GOT3 (cell line): ENCODE results near the gene ANKRD30BL.
"Not testable (repeated sequence)": the region's sequence is repeated elsewhere in the genome, so short reads cannot be mapped to it uniquely, and the experiment has no call there.

Experiments
- DNase-seq: peaks from one replicate; lab custom pipeline; 2025; ENCODE audit warnings: mixed read lengths; lab: John Stamatoyannopoulos, UW

Gene ANKRD30BL, protein sequence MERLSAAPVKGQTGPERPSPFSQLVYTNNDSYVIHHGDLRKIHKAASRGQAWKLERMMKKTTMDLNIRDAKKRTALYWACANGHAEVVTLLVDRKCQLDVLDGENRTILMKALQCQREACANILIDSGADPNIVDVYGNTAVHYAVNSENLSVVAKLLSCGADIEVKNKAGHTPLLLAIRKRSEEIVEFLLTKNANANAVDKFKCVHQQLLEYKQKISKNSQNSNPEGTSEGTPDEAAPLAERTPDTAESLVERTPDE

GRCh38 chr2:132161161-132162124 lies at the start of gene ANKRD30BL:
Gene ANKRD30BL (minus strand): TSS chr2:132161952. CDS start chr2:132161705, 247 bp downstream.
- not testable (repeated sequence) for DNase-seq

DNA sequence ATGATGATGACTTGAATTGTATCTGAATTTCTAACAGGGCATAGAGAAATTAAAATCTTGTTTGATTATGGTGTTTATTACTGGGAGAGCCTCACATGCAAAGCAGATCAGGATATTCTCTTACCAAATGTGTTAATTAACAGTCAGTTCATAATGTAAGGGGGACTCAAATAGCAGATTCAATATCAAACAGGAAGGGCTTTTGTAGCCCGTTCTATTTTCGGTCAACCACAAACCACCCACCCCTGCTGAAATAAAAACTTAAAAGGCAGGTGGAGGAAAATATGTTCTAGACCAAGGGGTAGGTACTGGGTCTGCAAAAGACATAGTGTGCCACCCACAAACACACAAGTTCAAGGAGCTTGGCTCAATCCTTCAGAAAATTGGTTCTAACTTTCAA lies 41.1 kb upstream of the ANKRD30BL start:
- DNase-seq, result not testable (repeated sequence)

DNA sequence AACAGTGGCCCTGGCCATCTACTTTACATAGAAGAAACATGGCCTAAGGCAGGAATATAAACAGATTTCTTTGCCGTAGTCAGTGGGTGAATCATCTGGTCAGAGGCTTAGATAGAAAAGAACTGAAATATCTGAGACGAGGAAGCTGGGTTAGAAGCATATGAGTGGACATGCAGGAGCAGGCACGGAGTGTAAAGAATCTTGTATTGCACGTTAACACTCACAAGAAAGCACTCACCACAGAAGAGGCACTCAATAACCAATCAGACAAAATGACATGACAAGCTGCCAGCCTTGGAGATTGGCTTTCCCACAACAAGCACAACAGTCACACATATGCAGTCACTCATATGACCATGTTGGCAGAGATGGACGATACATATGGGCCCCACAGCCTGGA lies 31.1 kb upstream of the ANKRD30BL start:
- DNase-seq, result not testable (repeated sequence)

- not testable (repeated sequence) for DNase-seq
Measured at GRCh38 chr2:132167100-132167499, 5.3 kb upstream of the ANKRD30BL start.

DNA sequence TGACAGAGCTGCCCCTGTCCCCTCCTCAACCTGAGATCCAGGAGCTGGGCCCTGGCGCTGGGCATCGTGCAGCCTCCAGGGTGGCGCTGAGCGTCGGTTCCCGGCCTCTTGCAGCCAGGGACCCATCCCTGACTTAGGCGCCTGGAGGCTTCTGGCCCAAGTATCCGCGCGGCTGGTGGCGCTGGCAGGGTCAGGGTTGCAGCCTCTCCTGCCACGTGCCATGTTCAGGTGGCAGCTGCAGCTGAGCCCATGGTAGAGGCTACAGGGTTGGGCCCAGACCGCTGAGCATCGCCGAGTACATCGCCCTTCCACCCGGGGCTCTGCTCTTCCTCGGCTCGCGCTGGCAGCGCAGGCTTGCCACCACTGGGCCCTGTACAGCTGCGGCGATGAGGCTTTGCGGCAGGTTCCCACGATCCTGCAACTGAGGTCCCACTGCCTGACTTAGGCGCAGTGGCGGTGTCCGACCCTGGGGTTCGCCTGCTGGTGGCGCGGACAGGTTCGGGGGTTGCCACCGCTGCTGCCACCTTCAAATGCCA lies 441 bp upstream of the ANKRD30BL start:
- not testable (repeated sequence) for DNase-seq

DNA sequence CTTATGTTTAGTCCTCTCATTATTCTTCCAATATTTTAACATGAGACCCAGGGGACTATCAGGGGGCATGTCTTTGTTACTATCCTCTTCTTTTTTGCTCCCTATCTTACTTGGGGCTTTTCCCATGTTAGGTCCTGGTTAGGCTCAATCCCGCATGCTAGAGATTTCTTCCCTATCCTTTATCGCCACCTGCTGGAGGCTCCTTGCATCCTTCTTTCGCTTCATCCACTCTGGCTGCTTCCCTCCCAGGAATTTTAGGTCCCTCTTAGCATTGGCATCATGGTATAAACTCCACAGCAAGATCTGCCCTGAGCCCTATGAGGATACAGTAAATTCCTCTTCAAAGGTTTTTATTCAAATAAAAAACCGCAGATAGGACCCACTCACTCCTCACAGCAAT lies 15.0 kb downstream of the ANKRD30BL start:
- DNase-seq, result not testable (repeated sequence)
